Muscle of leg (tissue), 11 donors: ENCODE measurements around the gene TENM4. TPM values are rescaled to one million over a fixed set of nuclear protein-coding genes. Genes with fewer than 3 reads are reported as not detected.

Experiments used
- DNase-seq: peaks from one replicate; pipeline ENCODE4 v3.0.0; 2013
- H3K27ac ChIP-seq: one replicate; pipeline ENCODE4 v1.5.1; 2013; ENCODE audit warnings: mild to moderate bottlenecking, low read length, control low read depth
- H3K27me3 ChIP-seq: one replicate; pipeline ENCODE4 v1.6.1; 2013; ENCODE audit warnings: low read length; ENCODE audit not compliant: control insufficient read depth, insufficient read depth
- H3K36me3 ChIP-seq: one replicate; pipeline ENCODE4 v1.6.1; 2013; ENCODE audit warnings: low read length; ENCODE audit not compliant: control insufficient read depth, insufficient read depth
- H3K4me1 ChIP-seq: one replicate; pipeline ENCODE4 v1.6.1; 2013; ENCODE audit warnings: low read length; ENCODE audit not compliant: control insufficient read depth, insufficient read depth
- H3K4me3 ChIP-seq: one replicate; pipeline ENCODE4 v1.5.1; 2013; ENCODE audit warnings: low read length, control low read depth
- H3K9me3 ChIP-seq: replicated peaks from 2 replicates; pipeline ENCODE4 v1.6.1; 2013; ENCODE audit warnings: low read depth, low read length; ENCODE audit not compliant: control insufficient read depth
- WGBS: methylation state at CpG from one replicate; pipeline ENCODE4 v1.1.5; 2013; ENCODE audit warnings: missing lambda C conversion rate; ENCODE audit not compliant: insufficient coverage; 5-methylcytosine and 5-hydroxymethylcytosine counted together
- polyA plus RNA-seq, 8 donors: library from polyadenylated mRNA; unstranded; fragments of 120-200 nt; gene quantifications; one replicate each; pipeline versions ENCODE4 v1.2.1 to v1.2.3, GENCODE V29; 2013; ENCODE audit warnings: inconsistent platforms in 1 of 8, low replicate concordance in 1 of 8; ENCODE audit not compliant: insufficient read length in 8 of 8, insufficient read depth in 1 of 8
- total RNA-seq: library from RNA; stranded (reverse); fragments of 120-200 nt; gene quantifications from one replicate; pipeline ENCODE4 v1.2.4, GENCODE V29; 2013

TENM4 gene
- total and polyA plus RNA-seq, 9 donors, result 4.6 to 13.8 (median 10.3) TPM

GRCh38 chr11:79209540-79210266, 231.1 kb downstream of the TENM4 start:
- Histone ChIP-seq H3K36me3 (no peaks in the 10 kb centered on the region), H3K27me3 (no peaks in the 10 kb centered on the region), H3K4me3 (no peak overlapping the region), H3K27ac (no peak overlapping the region), H3K9me3 (no peaks in the 10 kb centered on the region), H3K4me1 (no peaks in the 10 kb centered on the region)
- 92% methylated on average over 4 of the region's 6 CpGs for WGBS
- no peak for DNase-seq

DNA sequence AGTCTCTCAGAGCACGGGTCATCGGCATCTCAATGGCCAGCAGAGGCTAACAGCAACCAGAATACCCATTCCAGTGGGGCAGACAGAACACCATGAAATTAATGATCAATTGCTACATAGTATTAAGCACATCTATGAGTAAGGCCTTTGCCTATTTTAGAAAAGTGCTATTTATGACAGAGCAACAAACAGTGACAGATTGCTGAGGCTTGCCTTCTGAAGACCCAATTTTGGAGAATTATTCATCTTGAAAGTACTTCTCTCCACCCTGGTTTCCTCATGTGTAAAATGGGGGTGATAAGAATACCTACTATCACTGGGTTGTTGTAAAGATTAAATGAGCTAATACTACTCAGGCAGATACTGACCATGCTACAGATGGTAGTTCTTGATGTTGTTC, 232.7 kb downstream of the TENM4 start:
- H3K27me3 ChIP-seq, result no peaks in the 10 kb centered on the region
- H3K27ac ChIP-seq, result no peak overlapping the region
- DNase-seq, result no peak
- no peak overlapping the region for H3K4me3 ChIP-seq
- no peaks in the 10 kb centered on the region for H3K9me3 ChIP-seq
- 86% methylated on average over 1 of the region's 2 CpGs for WGBS
- H3K4me1 ChIP-seq, result no peaks in the 10 kb centered on the region
- H3K36me3 ChIP-seq, result no peaks in the 10 kb centered on the region

GRCh38 chr11:79206951-79207350, 233.9 kb downstream of the TENM4 start:
- H3K9me3 ChIP-seq, result no peaks in the 10 kb centered on the region
- DNase-seq, result no peak
- WGBS, result 86% methylated on average over 3 of the region's 4 CpGs

GRCh38 chr11:79205786-79206185, 235.0 kb downstream of the TENM4 start:
- H3K9me3 ChIP-seq, result peaks cover 3% of the 10 kb centered on the region
- H3K36me3 ChIP-seq, result no peaks in the 10 kb centered on the region
- H3K4me1 ChIP-seq, result no peaks in the 10 kb centered on the region
- H3K4me3 ChIP-seq, result no peak overlapping the region
- DNase-seq, result no peak
- 100% methylated on average over 1 of the region's 1 CpG for WGBS
- no peak overlapping the region for H3K27ac ChIP-seq
- H3K27me3 ChIP-seq, result no peaks in the 10 kb centered on the region

More at GRCh38 chr11:79206951-79207350, 233.9 kb downstream of the TENM4 start:
- Histone ChIP-seq H3K27me3 (no peaks in the 10 kb centered on the region), H3K27ac (no peak overlapping the region), H3K36me3 (no peaks in the 10 kb centered on the region), H3K4me3 (no peak overlapping the region), H3K4me1 (no peaks in the 10 kb centered on the region)

DNA sequence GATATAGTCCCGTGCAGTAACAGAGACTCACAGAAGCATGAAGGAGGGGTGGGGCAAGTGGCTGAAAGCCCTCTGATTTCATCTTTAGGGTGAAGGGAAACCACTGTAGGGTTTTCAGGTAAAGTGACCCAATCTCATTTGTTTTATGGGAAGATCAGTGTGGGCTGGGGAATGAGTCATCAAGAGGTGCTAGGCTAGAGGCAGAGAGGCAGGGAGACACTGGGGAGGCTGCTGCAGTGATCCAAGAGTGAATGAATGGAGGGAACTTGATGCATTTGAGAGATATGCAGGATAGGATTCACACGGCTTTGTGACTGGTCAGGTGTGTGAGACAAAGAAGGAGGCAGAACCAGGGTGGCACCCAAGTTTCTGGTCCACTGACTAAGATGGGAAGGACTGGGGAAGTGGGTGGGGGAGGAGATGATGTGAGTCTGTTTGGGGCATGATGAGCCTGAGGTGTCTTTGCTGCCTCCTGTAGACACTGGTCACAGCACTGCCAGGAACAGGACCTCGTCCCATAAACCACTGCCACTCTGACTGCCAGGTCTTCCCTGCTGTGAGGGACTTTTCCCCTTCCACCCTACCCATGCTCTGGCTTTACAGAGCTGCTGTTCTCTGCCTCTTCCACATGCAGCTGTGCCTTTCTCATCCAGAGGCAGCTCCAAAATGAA, 239.0 kb downstream of the TENM4 start:
- DNase-seq, result no peak
- no peaks in the 10 kb centered on the region for H3K27me3 ChIP-seq
- H3K36me3 ChIP-seq, result no peaks in the 10 kb centered on the region
- peaks cover 10% of the 10 kb centered on the region for H3K4me1 ChIP-seq
- no peak overlapping the region for H3K4me3 ChIP-seq
- 75% methylated on average over 2 of the region's 3 CpGs for WGBS
- H3K27ac ChIP-seq, result no peak overlapping the region
- peaks cover 5% of the 10 kb centered on the region for H3K9me3 ChIP-seq

DNA sequence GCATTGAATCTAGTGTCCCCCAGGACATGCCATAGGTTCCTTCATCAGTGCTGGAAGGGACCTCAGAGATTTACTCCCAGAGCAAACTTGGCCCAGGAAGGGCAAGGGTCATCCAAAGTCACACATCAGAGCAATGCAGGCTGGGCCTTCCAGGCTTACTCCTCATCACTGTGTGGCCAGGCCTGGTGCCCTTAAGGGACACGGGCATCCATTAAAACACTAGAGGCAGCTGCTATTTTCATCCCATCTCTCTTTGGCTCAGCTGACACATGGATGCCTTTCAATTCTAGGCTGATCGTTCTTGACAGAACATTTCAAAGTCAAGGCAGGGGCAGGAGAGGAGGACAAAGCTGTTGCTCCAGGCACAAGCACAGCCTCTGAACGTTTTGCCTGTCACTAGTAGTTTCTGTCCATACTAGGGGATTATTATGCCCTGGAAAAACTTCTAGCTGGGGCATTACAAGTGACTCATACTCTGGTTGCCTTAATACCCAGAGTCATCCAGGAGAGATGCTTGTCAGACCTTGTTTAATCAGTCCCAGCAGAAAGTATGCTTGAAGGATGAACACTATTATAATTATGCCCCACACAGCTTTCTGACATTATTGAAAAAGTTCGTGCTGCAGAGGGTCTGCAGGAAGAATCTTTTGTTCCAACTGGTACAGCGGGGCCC, 240.3 kb downstream of the TENM4 start:
- H3K4me1 ChIP-seq, result peaks cover 10% of the 10 kb centered on the region
- WGBS, result 84% methylated on average over 3 of the region's 5 CpGs
- H3K4me3 ChIP-seq, result no peak overlapping the region
- no peaks in the 10 kb centered on the region for H3K27me3 ChIP-seq
- H3K27ac ChIP-seq, result peak overlapping the region; percentile 24
- H3K9me3 ChIP-seq, result peaks cover 5% of the 10 kb centered on the region
- DNase-seq, result no peak
- no peaks in the 10 kb centered on the region for H3K36me3 ChIP-seq

DNA sequence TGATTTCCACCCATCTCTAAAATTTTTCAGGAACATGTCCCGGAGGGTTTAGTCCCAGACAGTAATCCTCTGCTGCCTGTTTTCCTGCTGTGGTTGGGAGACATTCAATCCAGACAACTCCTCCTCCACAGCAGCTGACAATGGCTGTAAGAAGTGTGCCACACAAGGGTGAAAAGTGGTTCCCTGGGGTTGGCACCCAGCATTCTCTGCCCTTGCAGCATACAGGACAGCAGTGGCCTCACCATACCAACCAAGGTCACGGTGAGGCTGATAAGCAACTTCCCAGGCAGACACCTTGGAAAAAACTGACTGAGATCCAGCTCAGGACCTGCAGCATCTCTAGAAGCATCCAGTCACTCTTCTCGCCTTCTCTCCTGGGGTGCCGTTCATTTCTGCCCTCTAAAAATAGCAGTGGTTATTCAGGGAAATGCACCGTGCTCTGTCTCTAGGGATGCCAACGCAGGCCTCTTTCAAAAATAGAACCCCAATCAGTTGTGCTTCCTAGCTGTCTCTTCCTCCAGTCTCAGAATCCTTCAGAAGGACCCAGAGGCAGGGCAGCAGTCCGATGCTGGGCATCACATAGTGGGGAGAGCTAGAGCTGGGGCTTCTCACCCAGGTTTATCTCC, 241.0 kb downstream of the TENM4 start:
- no peak overlapping the region for H3K4me3 ChIP-seq
- DNase-seq, result no peak
- no peaks in the 10 kb centered on the region for H3K27me3 ChIP-seq
- 89% methylated on average over 3 of the region's 7 CpGs for WGBS
- peaks cover 5% of the 10 kb centered on the region for H3K9me3 ChIP-seq
- no peaks in the 10 kb centered on the region for H3K36me3 ChIP-seq
- peaks cover 10% of the 10 kb centered on the region for H3K4me1 ChIP-seq
- H3K27ac ChIP-seq, result peak overlapping the region; percentile 24

GRCh38 chr11:79198898-79199250, 242.0 kb downstream of the TENM4 start:
- DNase-seq, result no peak
- Histone ChIP-seq H3K36me3 (no peaks in the 10 kb centered on the region), H3K4me3 (no peak overlapping the region), H3K4me1 (peaks cover 10% of the 10 kb centered on the region), H3K27ac (no peak overlapping the region), H3K9me3 (peaks cover 5% of the 10 kb centered on the region), H3K27me3 (no peaks in the 10 kb centered on the region)
- WGBS, result 57% methylated on average over 1 of the region's 3 CpGs

DNA sequence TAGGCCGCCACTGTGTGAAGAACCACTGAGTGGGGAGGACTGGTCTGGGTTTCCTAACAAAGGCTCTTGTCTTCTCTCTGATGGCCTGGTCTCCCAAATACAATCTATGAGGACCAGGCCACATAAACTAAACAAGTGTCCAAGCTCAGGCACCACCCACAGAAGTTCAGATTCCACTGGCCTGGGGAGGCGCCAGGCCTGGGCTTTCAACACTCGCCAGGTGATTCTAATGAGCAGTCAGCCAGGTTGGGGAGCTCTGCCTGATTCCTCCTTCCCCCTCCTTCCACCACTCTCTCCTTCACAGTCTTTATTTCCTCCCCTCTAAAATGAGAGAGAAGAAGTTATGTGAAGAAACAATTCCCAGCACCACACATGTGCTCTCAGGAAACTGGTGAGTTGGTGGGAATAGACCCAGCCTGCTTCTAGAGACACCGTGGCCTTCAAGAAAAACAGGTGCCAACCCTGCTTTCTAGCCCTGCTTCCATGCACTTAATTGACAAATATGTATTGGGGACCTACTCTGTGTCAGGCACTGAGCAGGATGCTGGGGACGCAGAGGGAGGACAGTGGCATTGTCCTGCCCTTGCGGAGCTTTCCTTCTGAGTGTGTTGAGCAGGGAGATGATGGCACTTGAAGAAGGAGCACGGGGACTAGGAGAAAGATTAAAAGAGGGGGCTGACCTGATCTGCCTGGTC, 242.5 kb downstream of the TENM4 start:
- Histone ChIP-seq H3K36me3 (no peaks in the 10 kb centered on the region), H3K4me1 (peaks cover 10% of the 10 kb centered on the region), H3K27ac (no peak overlapping the region), H3K27me3 (no peaks in the 10 kb centered on the region), H3K9me3 (peaks cover 5% of the 10 kb centered on the region), H3K4me3 (no peak overlapping the region)
- 88% methylated on average over 4 of the region's 7 CpGs for WGBS
- DNase-seq, result no peak
